ENCODE data around the gene MRC2.
"Not testable (repeated sequence)": the region's sequence is repeated elsewhere in the genome, so short reads cannot be mapped to it uniquely, and the experiment has no call there.

Gene MRC2

GRCh38 chr17:62684179-62684578 is 56.7 kb downstream of the MRC2 start:
- FAIRE-seq = no peak

DNA sequence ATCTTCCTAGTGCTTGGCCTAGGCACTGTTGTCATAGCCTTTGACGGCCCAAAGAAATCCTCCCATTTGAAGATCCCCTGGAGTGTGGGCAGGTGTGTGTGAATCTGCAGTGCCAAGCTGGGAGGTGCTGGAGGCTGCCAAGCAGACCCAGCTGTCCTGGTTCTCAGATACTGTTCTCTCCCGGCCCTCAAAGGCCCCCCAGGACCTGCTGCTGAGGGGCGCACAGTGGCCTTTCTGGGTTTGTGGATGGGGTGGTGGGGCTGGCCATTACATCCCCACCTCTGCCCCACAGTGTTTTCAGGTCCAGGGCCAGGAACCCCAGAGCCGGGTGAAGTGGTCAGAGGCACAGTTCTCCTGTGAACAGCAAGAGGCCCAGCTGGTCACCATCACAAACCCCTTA is 60.5 kb downstream of the MRC2 start:
- FAIRE-seq = no peak

DNA sequence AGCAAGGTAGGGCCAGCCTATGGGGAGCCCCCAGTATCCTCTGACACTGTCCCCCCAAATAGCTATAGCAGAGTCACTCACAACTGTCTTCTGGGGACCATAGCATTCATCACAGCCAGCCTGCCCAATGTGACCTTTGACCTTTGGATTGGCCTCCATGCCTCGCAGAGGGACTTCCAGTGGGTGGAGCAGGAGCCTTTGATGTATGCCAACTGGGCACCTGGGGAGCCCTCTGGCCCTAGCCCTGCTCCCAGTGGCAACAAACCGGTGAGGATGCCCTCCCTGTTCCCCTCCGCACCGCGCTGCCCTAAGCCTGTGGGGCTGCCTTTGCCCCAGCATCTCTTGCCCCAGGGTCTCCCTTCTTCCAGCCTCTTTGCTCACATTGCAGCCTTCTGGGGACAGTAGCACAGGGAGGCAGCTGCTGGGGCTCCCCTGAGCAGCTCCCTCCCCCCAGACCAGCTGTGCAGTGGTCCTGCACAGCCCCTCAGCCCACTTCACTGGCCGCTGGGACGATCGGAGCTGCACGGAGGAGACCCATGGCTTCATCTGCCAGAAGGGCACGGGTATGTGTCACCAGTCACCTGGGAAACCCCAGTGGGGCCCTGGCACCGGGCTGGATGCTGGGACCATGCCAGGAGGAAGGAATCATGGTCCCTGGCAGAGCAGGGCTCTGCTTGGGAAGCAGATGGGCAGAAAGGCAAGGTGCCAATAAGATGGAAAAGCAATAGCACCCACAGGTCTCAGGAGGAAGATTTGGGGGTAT is 61.1 kb downstream of the MRC2 start:
- FAIRE-seq = no peak

DNA sequence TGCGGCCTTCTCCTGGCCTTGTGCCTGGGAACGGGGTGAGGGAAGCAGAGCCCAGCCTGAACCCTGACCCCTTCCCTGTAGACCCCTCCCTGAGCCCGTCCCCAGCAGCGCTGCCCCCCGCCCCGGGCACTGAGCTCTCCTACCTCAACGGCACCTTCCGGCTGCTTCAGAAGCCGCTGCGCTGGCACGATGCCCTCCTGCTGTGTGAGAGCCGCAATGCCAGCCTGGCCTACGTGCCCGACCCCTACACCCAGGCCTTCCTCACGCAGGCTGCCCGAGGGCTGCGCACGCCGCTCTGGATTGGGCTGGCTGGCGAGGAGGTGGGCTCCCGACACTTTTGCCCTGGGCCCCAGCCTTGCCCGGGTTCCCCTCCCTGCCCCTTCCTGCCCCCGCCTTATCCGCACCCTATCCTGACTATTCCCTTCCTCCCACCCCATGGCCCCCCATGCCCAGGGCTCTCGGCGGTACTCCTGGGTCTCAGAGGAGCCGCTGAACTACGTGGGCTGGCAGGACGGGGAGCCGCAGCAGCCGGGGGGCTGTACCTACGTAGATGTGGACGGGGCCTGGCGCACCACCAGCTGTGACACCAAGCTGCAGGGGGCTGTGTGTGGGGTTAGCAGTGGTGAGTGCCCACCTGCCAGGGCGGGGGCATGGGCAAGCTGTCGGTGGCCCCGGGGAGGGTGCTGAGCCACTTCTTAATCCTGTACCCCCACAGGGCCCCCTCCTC is 62.1 kb downstream of the MRC2 start:
- no peak for FAIRE-seq

- no peak for FAIRE-seq
Measured at GRCh38 chr17:62690168-62690897, 62.9 kb downstream of the MRC2 start.

GRCh38 chr17:62691589-62691915 is 64.1 kb downstream of the MRC2 start:
- FAIRE-seq = not testable (repeated sequence)

- FAIRE-seq = no peak
Measured at GRCh38 chr17:62692159-62692651, 64.7 kb downstream of the MRC2 start.

DNA sequence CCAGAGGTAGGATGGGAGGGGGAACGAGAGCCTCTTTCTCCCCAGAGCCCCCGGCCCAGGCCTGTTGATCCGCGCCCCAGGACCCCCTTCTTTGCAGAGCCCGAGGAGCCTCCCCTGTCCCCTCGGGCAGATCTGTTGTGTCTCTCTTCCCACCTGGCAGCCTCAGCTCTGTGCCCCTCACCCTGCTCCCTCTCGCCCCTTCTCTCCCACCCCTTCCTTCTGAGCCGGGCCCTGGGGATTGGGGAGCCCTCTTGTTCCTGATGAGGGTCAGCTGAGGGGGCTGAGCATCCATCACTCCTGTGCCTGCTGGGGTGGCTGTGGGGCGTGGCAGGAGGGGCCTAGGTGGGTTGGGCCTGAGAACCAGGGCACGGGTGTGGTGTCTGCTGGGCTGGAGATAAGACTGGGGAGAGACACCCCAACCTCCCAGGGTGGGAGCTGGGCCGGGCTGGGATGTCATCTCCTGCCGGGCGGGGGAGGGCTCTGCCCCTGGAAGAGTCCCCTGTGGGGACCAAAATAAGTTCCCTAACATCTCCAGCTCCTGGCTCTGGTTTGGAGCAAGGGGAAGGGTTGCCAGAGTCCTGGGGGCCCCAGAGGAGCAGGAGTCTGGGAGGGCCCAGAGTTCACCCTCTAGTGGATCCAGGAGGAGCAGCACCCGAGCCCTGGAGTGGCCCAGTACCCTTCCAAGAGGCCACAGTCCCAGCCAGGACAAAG is 65.4 kb downstream of the MRC2 start:
- no peak for FAIRE-seq

DNA sequence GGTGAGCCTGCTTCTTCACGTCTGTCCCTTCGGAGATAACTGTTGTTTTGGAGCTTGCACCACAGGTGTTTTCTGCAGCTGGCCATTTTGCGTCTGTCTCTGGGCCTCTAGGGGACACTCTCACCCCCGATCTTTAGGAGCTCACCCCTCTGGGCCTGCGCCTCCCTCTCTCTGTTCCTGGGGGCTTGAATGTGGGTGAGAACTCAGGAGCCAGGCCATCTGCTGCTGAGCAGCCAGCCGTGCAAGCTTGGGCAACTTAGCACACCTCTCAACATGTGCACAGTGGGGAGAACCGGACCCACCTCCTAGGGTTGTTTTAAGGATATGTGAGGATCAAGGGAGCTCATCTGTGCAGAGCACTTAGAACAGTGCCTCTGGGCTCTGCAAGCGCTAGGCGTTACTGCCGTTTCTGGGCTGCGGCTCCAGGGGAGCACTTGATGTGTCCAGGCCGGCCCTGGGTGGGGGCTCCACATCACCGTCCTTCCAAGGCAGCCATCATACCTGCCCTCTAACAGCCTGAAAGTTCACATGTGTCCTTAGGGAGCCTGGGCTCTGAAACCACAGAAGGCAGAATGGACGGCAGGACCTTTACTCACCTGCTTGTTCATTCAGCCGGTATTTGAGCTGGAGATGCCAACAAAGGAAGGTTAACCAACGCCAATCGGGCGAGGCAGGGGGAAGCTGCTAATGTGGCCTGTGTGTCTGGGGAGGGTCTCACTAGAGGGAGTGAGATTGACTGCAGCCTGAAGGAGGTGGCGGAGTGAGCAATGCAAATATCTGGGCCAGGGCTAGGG is 66.3 kb downstream of the MRC2 start:
- no peak for FAIRE-seq

GRCh38 chr17:62695093-62695738 is 67.7 kb downstream of the MRC2 start:
- FAIRE-seq = not testable (repeated sequence)

DNA sequence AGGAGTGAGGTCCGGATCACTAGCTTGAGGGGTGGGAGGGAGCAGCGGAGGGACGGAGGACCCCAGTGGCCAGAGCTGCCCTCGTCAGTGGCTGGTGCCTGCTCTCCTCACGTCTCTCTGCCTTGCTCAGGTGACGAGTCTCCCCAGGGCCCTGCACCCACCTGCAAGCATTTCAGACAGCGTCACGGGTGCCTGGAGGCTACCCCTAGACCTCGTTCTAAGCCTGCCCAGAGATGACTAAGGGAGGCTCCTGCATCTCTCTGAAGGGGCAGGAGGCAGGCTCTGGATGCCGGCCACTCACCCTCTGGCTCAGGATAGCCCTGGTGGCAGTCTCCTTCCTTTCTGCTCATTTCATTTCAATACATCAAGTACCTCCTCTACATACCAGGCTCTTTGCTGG is 68.8 kb downstream of the MRC2 start:
- FAIRE-seq = no peak

- FAIRE-seq = no peak
Measured at GRCh38 chr17:62696726-62697490, 69.4 kb downstream of the MRC2 start.

GRCh38 chr17:62698459-62698858 is 71.0 kb downstream of the MRC2 start:
- FAIRE-seq = not testable (repeated sequence)

DNA sequence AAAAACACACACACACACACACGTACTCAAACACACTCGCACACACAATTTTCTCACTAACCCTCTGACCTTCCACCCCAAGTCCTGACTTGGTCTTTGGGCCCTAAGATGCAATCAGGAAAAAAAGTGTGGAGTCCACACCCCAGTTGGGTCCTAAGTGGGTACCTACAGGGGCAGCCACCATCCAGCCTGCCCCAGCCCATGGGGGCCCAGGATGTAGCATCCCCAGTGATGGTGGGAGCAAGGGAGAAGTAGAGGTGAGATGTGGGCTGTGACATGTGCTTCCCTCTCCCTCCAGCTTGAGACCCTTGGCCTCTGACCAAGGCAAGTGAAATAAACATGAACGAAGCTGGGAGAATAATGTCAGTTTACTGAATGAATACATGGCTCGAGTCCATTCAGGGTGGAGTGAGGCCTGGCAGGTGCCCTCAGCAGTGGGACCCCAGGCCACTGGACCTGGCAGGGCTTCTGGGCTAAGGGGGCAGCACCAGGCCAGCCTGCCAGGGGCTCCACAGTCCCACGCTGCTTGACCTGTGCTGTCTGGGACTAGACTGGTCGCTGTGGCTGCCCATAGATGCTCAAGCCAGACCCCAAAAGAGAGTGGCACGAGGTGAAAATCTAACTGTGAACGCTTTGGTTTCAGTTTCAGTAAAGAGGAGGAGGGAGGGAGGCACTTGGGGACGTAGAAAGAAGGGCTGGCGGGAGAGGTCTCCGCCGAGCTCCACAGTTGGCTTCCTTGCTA is 73.7 kb downstream of the MRC2 start:
- FAIRE-seq = no peak

DNA sequence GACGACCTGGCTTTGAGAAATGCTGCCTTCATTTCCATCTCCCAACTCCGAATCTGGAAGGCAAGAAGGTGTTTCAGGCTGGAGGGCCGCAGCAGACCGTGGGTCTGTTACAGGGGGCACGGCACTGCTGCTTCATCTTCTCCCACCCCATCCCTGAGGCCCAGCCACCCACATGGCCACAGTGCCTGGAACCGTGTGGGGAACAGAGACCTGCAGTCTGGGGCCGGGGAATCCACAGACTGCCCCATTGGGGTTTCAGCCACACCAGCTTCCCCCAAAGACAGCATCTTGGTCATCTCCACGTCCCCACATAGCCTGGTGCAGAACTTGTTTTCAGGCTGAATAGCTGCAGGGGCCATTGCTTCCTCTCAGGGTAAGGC is 74.2 kb downstream of the MRC2 start:
- FAIRE-seq = no peak

DNA sequence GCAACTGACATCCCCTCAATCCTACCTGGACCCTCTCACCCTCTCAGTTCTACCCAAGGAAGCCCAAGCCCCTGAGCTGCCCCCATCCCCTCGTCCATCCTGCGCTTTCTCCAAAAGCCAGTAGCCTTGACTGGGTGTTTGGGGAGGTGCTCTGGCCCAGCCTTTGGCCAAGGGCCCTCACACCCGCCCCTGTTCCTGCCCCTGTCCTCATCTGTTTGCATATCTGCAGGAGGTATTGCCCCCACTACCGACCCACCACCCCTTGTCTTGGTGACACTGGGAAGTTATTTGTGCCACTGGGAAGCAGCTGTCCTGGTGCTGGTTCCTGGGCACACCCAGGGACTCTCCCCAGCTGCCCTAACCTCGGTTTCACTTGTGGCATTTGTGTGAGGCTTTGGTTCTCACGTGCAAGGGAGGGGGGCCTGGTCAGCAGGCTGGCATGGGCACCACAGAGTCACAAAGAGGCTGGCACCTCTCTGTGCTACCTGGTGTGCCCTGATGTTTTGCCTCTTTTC is 75.3 kb downstream of the MRC2 start:
- no peak for FAIRE-seq

DNA sequence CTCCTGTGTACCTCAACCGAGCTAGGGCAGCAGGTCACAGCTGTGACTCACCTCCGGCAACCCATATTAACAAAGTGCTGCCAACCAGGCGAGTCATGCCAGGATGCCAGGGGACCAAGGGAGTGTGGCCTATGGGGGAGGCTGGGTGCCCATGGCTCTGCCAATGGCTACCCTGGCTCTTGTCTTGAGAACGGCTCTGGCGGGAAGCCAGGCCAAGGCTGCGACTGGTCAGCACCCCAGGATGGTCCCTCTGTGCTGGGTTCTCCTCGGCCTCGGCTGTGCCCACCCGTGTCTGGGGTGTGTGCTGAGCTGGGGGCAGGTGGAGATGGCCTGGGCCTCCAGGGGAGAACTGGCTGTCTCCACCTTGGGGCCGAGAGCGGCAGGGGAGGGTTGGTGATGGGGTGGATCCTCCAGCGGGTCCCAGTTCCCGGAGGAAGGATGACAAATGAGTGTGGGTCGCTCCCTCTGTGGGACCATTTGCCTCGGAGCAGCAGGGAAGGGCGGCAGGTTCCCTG is 75.8 kb downstream of the MRC2 start:
- no peak for FAIRE-seq

GRCh38 chr17:62703776-62704380 is 76.4 kb downstream of the MRC2 start:
- no peak for FAIRE-seq

DNA sequence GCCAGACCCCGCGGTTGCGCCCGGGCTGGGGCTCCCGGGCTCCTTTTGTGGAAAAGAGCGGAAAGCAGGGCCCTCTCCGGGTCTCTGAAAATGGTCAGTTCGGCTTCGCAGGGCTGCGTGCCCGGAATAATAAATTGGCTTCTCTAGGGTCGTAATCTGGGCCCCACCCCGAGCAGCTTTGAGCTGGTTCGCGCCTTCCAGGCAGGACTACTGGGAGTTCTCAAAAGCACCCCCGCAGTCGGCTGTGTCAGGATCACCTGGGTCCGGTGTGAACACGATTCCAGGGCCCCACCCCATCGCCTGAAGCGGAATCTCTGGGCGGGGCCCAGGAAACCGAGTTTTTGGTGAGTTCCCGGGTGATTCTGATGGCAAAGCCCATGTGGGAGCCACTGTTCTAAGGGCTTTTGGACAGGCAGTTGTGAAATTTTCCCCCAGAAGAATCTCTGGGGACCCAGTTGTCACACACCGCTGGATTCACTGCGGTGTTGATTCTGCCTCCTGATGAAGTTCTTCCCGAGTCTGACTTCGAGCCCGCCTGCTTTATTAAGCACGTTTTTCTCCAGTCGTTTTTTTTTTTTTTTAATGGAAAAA is 77.0 kb downstream of the MRC2 start:
- FAIRE-seq = no peak
